Measurements from ENCODE around the gene AP5M1. TPM values are rescaled to one million over a fixed set of nuclear protein-coding genes. Genes with fewer than 3 reads are reported as not detected.
"Not testable (repeated sequence)": the region's sequence is repeated elsewhere in the genome, so short reads cannot be mapped to it uniquely, and the experiment has no call there.

AP5M1 gene
- total RNA-seq, 1 experiment from 2014 or later: 32.1 TPM

DNA sequence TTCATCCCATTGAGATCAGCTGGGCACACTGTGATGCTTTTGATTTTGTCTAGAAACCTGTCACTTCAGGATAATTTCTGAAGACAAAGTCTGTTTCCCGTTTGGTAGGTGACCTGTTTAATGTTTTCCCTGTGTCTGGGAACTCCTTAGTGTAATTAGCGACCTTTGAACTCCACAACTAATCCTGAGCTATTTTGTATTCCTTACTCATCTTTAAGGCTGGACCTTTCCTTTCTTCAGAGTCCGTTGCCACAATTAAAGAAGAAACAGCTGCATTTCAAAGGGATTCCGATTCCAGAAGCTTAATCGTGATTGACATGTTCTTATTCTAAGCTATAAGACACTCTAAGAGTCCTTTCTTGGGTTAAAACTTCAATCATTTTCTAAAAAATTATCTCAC lies 22.0 kb downstream of the AP5M1 start:
- no peak for DNase-seq (ENCODE audit: low read depth)

DNA sequence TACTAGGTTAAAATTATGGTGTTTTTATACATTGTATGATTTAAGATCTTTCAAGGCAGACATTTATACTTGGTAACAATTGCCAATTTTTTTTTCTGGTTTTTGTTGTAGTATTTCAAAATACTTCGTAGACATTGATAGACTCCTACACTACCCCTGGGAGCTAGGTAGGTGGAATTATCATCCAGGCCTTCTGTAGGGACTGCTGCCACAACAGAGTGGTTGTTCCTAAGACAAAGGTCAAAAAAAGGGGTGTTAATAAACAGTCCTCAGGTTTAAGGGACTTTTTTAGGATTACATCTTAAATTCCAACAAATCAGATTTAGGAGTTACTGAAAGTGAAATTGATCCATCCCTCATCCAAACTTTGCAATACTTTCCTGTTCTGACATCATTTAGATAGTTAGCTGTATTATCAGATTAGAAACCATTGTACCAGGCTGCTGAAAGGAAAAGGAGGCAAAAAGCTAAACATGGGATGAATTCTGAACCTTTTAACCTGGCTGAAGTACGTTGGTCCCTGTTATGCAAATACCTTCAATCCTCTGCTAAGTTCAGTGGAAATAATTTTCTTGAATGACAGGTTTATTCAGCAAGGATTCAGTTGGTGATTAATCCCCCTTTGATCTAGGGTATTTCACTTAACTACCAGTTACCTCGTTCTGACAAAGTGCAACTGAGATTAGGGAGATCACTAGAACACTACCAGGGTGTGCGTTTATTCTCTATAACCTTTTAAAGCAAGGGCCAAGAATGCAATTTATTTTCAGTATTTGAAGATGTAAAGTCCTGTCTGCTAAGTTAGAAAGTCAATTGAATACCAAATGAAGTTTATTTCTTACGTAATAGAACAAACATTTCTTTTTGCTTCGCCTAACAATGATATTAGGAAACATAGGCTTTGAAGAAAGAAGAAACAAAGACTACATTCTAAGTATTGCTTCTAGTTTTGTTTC lies 23.2 kb downstream of the AP5M1 start:
- DNase-seq (ENCODE audit: low read depth): no peak

DNA sequence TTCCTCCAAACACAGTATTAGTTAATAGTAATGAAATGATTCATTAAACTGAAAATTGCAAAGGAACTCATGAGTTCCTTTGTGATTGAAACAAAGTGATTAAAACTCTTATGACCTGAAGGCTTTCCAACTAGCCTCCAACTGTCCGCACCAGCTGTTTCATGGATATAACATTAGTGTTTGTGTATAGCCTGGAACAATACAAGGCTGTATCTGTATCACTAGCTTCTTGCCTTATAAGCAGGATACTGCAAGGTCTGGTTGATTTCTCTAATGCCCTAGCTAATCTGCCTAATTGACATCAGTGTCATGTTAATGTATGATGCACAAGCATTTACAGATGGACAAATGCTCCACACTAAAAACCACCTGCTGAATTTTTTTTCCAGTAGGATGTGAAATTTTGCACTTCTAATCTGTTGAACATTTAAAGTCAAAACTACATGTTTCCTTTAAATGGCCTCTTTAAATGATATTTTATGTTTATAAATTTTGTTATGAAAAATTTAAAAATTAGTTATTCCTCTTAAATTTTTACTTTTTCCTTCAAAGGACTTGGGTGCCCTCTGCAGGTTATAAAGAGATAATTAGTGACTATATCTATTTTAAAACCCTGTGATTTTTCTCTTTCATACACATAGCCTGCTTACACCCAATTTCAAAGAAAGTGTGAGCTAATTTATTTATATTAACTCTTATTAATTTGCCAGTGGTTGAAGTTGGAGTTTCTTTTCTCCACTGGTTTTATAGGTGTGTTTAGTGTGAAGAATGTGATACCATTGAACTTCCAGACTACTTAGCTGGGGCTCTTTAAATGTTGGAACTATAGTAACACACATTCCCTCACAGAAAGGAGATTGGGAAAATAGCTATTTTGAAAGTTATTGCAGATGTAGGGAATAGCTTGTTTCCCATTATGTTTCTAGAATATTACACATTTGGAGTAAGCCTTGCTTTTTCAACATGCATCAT lies 25.4 kb downstream of the AP5M1 start:
- no peak for DNase-seq (ENCODE audit: low read depth)

DNA sequence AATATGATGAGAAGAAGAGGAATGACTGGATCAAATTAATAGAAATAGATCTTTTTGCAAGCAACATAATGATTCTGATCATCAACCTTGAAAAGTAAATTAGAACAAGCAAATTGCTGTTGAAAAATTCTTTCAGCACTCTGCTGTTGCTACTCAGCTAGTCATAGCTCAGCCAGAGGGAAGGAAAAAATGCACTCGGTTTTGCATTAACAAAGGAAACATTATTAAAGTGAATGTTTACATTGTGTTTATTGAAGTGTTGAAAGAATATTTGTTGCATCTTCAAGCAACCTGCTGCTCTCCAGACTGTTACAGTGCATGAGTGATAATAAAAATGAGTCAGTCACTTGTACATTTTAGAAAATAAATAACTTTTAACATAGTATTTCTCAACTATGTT lies 26.5 kb downstream of the AP5M1 start:
- DNase-seq (ENCODE audit: low read depth): no peak

DNA sequence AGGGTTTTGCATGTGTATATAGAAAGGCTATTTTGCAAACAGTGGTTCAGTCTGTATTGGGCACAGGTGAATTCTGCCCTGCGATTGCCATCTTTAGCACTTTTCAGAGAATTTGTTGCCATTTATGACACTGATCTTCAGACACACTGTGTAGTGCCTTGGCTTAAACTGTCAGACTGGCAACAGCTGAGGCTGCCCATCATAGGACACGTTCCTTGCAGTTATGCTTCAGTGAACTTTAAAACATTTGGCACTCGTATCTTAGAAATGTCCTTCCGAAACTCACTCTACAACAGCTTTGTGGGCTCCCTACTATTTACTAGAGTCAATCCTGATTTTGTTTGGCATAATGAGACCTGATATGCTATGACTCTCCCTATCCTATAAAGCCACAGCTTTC lies 29.1 kb downstream of the AP5M1 start:
- no peak for DNase-seq (ENCODE audit: low read depth)

DNA sequence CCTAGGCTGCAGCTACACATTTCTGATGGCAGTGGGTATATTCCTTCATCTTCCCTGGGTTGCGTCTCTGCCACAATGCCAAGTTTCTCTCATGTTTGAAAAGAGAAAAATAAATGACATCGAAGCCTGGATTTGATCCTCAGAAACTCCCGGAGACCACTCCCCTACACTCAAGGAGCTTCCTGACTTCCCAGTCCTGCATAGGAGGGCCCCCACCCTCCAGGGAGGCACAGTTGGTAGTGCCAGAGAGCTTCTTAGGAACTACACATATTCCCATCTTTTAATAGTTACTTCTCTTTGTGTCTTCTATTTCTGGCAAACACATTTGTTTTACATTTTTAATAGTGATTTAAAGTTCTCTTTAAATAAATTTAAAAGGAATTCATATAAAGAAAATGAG lies 30.7 kb downstream of the AP5M1 start:
- DNase-seq (ENCODE audit: low read depth): no peak

DNA sequence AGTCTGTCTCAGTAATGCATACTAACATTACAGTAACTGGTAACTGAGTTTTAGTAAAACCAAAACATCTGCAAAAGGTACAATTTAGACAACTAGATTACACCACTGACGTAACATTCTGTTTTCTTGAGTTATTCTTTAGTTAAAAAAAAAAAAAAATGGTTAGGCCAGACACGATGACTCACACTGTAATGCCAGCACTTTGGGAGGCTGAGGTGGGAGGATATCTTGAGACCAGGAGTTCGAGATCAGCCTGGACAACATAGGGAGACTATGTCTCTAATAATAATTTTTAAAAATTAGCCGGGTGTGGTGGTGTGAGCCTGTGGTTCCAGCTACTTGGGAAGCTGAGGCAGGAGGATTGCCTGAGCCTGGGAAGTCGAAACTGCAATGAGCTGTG lies 34.1 kb downstream of the AP5M1 start:
- DNase-seq (ENCODE audit: low read depth): peak; percentile 0

DNA sequence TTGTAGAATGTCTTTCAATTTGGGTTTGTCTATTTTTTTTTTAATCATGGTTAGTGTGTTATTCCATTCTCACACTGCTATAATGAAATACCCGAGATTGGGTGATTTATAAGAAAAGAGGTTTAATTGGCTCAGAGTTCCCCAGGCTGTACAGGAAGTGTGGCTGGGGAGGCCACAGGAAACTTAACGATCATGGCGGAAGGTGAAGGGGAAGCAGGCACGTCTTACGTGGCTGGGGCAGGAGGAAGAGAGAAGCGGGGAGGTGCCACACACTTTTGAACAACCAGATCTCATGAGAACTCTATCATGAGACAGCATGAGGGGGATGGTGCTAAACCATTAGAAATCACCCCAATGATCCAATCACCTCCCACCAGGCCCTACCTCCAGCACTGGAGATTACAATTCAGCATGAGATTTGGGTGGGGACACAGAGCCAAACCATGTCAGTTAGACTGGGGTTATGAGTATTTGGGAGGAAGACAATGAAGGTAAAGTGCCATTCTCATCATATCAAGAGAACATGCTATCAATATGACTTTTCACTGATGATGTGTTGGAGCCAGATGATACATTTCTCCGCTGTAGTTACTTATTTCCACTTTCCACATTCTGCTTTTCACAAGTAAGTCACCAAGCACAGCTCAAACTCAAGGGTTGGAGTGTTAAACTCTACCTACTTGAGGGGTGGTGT lies 45.8 kb downstream of the AP5M1 start:
- no peak for DNase-seq (ENCODE audit: low read depth)

DNA sequence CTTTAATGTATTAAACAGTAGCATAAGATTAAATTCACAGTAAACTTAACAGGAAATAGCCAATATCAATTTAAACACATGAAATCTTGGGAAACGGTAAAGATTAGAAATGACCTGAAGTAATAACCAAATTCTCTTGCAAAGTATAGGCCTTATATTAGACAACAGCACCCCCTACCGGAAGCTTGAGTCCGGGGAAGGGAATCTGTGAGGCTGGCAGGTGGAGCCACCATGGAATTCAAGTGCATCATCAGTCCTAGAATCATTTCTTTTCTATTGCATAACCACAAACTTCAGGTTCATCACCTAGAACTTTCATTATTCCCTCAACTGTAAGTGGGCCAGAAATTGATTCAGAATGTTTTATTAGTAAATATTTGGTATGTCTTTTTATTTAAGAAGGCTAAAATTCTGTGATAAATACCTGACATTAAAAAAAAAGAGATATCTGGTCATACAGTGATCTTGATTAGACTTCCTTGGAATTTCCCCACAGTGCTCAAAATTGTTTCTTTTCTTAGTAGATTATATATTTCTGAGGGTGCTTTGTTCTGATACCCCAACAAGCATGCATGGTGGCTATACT lies 48.6 kb downstream of the AP5M1 start:
- peak; percentile 61 for DNase-seq (ENCODE audit: low read depth)

DNA sequence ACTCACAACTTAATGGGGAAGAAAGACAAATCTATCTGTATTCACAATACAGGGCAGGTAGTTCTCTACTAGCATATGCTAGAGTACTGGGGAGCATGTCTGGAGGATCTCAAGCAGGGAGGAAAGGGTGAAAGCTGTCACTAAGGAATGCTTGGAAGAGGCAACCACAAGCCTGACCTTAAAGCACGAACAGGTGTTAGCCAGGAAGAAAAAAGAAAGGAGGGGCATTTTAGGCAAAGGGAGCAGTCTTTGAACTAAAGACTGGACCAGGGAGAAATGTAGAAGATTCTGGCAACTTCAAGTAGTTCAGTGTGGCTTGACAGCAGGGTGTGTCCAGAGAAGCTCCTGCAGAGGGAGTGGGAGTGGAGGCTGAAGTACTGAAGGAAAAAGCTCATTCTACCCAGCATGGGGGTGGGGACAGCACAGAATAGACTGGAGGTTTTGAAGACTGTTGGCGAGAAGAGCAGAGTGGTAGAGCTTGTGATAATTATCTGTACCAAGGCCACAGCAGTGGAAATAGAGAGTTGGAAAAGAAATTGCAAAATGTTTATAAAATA lies 50.9 kb downstream of the AP5M1 start:
- no peak for DNase-seq (ENCODE audit: low read depth)

DNA sequence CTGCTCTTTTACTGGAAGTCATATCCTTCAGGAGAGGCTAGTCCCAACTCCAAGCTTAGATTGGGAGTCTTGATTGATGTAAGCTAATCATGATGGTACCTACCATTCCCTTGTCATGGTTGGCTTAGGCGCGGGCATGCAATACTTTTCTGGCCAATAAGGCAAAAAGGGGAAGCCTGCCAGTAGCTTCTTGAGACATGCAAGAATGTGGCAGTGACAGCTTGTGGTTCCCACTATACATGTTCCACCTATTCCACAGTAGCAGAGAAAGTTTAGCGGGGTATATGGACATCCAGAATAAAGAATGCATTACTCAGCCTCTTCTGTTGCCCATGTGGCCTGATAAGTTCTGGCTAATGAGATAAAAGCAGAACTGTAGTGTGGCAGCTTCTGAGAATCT lies 55.0 kb downstream of the AP5M1 start:
- DNase-seq (ENCODE audit: low read depth): no peak

DNA sequence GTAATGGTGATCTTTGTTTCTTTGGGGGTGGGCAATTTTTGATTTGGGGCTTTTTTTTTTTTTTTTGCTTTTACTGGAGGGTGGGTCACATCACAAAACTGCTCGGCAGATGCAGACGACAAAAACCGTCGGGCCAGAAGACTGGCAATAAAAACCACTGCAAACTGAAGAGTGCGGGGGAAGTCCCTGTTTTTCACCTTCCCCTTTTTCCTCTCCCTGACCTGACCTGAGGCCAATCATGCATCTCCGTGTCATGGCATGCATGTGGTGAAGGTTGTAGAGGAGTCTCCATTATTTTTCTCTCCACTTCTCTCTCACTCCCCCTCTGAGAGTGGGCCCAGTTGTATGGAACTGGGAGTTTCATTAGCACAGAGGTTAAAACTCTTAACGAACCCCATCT lies 57.5 kb downstream of the AP5M1 start:
- no peak for DNase-seq (ENCODE audit: low read depth)

DNA sequence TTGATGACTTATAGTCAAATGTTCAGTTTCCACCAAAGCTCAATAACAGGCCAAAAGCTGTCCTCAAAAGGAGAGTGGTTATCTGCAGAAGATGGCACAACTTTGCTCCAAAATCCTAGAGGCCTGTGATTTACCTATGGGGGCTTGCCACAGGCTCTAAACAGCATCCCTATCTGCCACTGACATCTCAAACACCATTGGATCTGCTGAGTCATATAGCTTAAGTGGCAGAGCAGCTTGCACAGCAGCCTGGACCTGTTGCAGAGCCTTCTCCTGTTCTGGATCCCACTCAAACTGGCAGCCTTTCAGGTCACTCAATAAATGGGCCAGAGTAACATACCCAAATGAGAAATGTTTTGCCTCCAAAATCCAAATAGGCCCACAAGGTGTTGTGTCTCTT lies 61.1 kb downstream of the AP5M1 start:
- no peak for DNase-seq (ENCODE audit: low read depth)

DNA sequence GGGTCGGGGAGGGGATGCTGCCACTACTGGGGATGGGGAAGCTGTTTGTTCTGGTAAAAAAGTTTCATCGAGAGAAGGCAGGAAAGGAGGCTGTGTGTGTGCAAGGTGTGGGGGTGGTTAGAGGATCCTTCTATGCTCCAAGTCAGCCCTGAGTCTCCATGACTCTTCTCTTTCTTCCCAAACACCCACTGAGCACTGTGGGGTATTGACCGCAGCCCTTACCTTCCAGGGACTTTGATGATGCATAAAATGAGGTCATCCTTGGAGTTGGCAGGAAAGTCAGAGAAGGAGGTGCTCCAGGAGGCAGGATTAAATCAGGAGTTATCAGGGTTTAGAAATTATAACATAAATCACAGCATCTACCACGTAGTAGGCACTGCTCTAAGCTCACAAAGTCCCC lies 63.7 kb downstream of the AP5M1 start:
- DNase-seq (ENCODE audit: low read depth): peak; percentile 33

DNA sequence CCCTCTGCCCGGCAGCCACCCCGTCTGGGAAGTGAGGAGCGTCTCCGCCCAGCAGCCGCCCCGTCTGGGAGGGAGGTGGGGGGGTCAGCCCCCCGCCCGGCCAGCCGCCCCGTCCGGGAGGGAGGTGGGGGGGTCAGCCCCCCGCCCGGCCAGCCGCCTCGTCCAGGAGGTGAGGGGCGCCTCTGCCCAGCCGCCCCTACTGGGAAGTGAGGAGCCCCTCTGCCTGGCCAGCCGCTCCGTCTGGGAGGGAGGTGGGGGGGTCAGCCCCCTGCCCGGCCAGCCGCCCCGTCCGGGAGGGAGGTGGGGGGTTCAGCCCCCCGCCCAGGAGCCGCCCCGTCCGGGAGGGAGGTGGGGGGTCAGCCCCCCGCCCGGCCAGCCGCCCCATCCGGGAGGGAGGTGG lies 65.0 kb downstream of the AP5M1 start:
- not testable (repeated sequence) for DNase-seq (ENCODE audit: low read depth)

DNA sequence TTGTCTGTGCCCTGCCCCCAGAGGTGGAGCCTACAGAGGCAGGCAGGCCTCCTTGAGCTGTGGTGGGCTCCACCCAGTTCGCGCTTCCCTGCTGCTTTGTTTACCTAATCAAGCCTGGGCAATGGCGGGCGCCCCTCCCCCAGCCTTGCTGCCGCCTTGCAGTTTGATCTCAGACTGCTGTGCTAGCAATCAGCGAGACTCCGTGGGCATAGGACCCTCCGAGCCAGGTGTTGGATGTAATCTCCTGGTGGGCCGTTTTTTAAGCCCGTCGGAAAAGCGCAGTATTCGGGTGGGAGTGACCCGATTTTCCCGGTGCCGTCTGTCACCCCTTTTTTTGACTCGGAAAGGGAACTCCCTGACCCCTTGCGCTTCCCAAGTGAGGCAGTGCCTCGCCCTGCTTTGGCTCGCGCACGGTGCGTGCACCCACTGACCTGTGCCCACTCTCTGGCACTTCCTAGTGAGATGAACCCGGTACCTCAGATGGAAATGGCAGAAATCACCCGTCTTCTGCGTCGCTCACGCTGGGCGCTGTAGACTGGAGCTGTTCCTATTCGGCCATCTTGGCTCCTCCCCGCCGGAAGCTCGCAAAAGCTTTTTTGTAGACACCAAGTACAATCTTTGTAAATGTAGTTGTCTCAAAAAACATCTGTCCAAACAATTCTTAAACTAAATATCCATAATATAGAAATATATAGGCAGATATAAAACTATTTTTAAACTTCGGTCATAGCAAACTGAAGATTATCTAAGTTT lies 75.0 kb downstream of the AP5M1 start:
- not testable (repeated sequence) for DNase-seq (ENCODE audit: low read depth)

DNA sequence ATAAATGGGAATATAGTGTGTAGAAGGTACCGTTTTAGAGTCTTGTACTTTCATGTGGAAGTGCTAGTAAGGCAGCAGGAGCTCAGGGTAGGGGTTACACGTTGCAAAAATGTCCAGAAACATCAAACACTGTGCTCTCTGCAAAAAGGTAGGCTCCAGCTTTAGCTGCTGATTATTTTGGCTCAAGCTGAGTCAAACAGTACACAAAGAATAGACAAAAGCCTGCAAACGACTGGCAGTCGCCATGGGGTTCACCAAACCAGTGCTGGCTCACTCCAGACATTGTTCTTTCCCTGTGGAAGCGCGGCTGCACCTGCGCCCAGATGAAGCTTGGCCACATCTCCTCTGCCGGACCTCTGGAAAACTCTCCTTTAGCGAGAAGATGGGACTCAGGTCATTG lies 76.3 kb downstream of the AP5M1 start:
- DNase-seq (ENCODE audit: low read depth): no peak

DNA sequence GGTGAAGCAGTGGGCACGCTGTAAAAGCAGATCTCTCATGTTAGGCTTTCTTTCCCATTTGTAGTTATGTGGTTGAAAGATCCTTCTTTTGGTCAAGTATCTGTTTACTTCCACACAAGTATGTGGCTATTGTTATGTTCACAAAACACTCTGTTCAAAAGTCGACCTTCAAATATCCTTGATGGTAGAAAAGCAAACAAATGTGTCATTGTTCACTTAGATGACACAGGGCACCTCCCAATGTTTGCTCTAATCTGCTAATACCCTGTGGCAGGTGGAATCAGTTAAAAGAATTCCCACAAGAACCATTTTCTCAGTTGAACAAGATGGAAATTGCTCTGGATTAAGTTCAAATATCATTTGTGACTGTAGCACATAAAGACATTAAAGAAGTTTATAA lies 78.0 kb downstream of the AP5M1 start:
- no peak for DNase-seq (ENCODE audit: low read depth)
